Retinal pigment epithelial cell (primary cell): ENCODE results near the gene TTI1.
A peak's percentile ranks its signal among the peaks of the same experiment; 100 is the strongest.

Experiments
- DNase-seq: peaks from one replicate; pipeline ENCODE4 v3.0.0-alpha.2; 2010; ENCODE audit warnings: low read depth
- H3K4me3 ChIP-seq: 2 replicates; pipeline ENCODE4 v1.5.1; 2011; ENCODE audit warnings: mild to moderate bottlenecking, low read length, control low read depth, moderate library complexity
- TF ChIP-seq, protein P1 (sequence below): conservative IDR thresholded peaks from 2 replicates; pipeline ENCODE4 v1.5.1; 2011; ENCODE audit warnings: low read depth, low read length, control low read depth, inconsistent platforms

TTI1 gene

GRCh38 chr20:37988306-37988954 lies 44.8 kb downstream of the TTI1 start:
- H3K4me3 ChIP-seq = no peak overlapping the region
- TF ChIP-seq, protein P1, sequence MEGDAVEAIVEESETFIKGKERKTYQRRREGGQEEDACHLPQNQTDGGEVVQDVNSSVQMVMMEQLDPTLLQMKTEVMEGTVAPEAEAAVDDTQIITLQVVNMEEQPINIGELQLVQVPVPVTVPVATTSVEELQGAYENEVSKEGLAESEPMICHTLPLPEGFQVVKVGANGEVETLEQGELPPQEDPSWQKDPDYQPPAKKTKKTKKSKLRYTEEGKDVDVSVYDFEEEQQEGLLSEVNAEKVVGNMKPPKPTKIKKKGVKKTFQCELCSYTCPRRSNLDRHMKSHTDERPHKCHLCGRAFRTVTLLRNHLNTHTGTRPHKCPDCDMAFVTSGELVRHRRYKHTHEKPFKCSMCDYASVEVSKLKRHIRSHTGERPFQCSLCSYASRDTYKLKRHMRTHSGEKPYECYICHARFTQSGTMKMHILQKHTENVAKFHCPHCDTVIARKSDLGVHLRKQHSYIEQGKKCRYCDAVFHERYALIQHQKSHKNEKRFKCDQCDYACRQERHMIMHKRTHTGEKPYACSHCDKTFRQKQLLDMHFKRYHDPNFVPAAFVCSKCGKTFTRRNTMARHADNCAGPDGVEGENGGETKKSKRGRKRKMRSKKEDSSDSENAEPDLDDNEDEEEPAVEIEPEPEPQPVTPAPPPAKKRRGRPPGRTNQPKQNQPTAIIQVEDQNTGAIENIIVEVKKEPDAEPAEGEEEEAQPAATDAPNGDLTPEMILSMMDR = no peak
- DNase-seq = no peak

- no peak for DNase-seq
- no peak overlapping the region for H3K4me3 ChIP-seq
- TF ChIP-seq, protein P1 = no peak
Observed at GRCh38 chr20:37987602-37988290, 45.5 kb downstream of the TTI1 start.

DNA sequence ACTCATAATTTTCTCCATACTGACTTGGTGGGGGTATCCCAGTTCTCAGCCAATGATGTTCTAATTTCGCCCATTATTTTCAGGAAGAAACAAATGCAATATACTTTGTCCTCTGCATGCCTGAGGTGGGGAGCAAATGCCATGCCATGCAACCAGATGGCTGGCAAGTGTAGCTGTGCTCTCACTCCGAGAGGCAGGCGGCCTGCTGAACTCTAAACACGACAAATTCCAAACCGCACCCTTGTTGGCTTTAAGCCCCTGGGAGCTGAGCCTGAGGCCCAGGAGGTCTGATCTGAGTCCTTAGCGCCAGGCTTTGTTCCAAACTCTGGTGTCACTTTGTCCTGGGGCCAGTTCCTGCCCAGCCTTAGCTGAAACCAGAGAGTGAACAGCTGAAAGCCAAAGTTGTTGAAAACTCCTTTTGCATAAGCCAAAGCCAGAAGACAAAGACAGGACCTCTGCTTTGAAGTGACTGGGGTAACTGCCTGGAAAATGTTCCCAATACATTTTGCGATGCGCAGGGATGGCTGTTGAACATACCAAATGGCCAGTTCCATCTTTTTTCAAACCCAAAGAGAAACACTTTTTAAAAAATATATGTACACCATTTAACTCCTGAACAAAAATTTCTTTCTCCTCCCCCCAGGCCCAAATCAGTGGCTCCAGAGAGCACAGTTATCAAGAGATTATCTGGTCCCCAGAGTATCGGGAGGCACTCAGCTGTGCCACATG lies 46.2 kb downstream of the TTI1 start:
- DNase-seq = peak; percentile 84
- H3K4me3 ChIP-seq = no peak overlapping the region
- TF ChIP-seq, protein P1 = no peak

DNA sequence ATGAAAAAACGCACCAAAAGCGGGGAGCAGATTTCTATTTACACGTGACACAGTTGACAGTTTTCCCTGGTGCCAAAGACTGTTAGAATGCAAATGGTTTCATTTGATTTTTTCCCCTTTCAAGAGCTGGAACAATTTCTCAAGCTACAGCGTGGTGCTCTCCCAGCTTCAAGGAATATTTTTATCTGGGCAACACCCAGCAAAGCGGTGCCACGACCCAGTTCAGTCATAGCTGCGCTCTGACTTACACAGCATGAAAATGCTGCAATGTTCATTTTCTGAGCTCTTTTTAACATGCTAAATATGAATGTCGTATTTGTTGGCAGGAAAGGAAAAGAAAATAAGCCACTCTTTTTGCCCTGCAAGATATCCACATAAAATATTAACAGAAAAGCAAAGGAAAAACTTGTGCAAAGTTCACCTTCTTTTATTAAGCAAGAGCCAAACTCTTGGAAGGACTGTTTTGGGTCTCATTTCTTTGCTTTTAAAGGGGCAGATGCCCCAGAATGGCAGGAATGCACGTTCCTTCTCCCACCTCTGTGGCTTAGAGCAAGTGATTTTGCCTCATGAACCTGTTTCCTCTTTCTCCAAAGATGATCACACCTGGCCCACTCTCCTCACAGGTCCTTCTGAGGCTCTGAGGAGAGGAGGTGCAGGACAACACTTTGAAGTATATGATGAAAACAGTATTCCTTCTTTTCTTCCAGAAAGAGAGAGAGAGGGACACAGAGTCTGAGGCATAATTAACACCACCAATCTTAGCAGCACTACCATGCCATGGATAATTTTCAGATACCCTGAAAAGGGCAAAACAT lies 47.0 kb downstream of the TTI1 start:
- H3K4me3 ChIP-seq = no peak overlapping the region
- no peak for DNase-seq
- TF ChIP-seq, protein P1 = no peak

DNA sequence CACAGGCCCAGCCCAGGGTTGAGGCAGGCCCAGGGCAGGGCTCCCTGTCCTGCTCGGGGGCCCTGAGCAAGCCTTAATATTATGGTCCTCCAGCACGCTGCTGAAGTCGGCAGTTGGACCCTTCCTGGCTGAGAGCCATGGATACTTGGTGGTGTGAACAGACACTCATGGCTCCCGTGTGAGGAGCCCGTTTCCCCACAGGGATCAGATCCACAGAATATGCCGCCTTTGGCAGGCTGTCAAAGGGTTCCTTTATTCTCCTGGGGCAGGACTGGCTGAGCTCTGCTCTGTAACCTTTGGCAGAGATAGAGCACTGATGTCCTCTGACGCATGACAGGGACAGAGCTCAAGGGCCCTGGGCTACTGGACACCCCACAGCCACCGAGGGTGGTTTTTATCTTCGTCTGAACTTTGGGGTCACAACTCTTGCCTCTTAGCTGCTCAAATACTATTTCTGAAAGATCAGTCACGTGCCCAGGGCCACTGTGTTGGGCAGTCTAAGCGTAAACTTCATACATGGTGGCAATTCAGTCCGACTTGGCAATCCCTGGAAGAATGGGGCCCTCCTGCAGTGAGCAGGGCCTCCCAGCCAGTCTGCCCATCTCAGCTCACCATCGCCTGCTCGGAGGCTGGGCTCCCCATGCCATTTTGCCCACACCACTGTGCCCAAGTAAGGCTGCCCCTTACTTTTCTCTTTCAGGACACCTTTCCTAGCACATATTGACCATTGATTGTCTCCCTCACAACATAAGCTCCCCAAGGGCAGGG lies 49.1 kb downstream of the TTI1 start:
- no peak for DNase-seq
- H3K4me3 ChIP-seq = no peak overlapping the region
- TF ChIP-seq, protein P1 = no peak

GRCh38 chr20:37983286-37983685 lies 50.0 kb downstream of the TTI1 start:
- TF ChIP-seq, protein P1 = no peak
- no peak for DNase-seq
- H3K4me3 ChIP-seq = no peak overlapping the region
